NCI-H526 treated with DMSO at 0.1 percent for 48 hours (cell line): Measurements from ENCODE around the gene VAPA.

ENCODE experiments used
- DNase-seq: peaks from one replicate; lab custom pipeline; 2025; lab: John Stamatoyannopoulos, UW

The VAPA gene

DNA sequence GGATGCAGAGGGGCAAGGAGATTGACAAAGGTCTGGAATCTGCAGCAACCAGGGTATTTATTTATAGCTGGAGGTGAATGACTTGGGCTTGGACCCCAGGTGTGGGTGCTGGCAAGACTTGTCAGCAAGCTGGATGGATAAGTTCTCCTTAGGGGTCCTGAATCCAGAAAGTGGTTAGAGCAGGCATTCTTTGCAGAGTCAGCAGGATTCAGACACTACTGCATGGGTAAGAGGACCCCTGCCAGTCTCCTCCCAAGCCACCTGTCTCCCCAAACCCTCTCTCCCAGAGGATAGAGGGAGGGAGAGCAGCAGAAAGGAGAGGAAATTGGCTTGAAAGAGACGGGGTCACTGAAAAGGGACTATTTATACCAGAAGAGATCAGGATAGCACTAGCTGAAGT is 89.5 kb downstream of the VAPA start:
- DNase-seq: no peak

GRCh38 chr18:10003866-10004265 is 90.0 kb downstream of the VAPA start:
- DNase-seq: no peak

GRCh38 chr18:10006311-10006893 is 92.6 kb downstream of the VAPA start:
- DNase-seq: no peak

DNA sequence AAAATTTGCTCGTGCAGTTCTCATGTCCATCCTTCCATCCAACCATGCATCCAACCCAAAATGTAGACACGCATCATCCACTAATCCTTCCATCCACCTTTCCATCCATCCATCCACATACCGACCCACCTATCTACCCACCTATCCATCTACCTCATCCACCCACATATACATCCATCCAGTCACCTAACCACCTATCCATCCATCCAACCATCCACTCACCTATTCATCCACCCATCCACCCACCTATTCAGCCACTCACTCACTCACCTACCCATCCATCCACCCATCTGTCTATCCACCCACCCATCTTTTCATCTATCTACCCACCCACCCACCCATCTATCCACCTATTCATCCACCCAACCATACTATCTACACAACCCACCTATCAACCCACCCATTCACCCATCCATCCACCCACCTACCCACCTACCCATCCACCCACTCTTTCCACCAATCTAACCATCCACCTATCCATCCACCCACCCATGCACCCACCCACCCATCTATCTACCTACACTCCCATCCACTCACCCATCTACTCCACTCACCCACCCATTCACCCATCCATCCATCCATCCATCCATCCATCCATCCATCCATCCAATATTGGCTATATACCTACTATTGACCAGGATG is 94.3 kb downstream of the VAPA start:
- no peak for DNase-seq
